Measurements from ENCODE around the gene WDR77.

WDR77 gene

DNA sequence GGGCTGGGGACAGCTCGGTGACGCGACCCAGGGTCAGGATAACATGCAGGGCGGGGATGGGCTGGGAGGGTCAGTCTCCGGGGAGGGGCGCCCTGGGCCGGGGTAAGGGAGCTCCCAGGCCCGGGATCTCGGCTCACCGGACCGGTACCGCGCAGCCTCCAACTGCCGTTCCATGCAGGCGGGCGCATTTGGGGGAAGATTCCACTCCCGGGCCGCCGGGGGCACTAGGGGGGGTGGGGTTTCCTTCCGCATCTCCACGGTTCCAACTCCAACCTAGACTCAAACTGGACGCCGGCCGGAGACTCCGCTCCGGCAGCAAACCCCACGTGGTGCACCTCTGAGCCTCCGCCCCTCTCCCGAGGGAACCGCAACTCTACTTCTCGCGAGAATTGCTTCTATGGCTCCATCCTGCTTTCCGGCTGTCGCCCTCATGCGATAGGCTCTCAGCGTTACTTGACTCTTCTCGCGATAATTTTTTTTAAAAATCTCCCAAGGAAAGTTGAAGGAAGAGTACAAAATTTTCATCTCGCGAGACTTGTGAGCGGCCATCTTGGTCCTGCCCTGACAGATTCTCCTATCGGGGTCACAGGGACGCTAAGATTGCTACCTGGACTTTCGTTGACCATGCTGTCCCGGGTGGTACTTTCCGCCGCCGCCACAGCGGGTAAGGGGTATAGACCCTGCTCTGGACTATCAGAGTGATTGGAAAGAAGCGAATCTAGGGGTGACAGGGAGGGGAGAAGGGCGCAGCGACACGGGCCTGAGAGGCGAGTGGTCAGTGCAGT lies at the start of gene WDR77, which contains the start of gene ATP5PB:
WDR77 (minus strand) TSS at position 339 of the 785 bp plus-strand sequence; CDS start at position 252, 87 bp downstream.
ATP5PB (plus strand) TSS at position 547 of the 785 bp plus-strand sequence; CDS start at position 625, 78 bp downstream.
- peak; percentile 96 to 97 for DNase-seq

- DNase-seq = no peak
These were observed 48.5 kb upstream of the WDR77 start for GRCh38 chr1:111497592-111497991.

GRCh38 chr1:111496398-111496797 lies 47.3 kb upstream of the WDR77 start:
- DNase-seq = no peak

- DNase-seq = no peak
These were observed 42.0 kb upstream of the WDR77 start for GRCh38 chr1:111491070-111491469.

DNA sequence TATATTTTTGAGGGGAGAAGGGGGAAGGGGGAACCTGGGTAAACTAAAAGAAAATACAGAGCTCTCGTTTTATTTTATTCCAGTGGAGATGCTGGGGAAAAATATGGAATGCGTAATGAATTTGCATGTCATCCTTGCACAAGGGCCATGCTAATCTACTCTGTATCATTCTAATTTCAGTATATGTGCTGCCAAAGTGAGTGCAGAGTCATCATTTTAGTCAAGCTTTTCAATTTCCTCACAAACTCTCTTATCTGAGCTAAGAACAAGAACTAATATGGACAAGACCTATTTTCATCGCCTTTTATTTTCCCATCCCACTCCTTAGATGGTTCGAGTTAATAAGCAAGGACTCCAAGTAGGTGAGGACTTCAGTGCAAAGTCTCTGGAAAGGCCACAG lies 41.2 kb upstream of the WDR77 start:
- DNase-seq = no peak

GRCh38 chr1:111489604-111490003 lies 40.5 kb upstream of the WDR77 start:
- no peak for DNase-seq

DNA sequence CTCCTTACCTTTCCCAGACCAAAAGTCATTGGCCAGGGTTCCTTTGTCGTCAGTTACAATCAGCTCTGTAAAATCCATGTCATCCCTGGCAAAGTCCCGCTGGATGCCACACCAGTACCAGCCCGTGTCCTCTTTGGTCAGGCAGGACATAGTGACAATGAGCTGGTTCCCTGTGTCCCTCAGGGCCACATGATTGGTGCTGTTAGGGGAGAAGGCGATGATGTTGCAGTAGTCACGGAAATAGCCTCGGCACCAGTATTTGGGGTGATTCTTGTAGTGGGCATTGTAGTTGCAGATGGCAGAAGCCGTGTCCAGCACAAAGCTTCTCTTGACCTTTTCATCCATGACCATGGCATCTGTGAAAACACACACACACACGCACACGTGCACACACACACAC lies 39.6 kb upstream of the WDR77 start:
- no peak for DNase-seq

DNA sequence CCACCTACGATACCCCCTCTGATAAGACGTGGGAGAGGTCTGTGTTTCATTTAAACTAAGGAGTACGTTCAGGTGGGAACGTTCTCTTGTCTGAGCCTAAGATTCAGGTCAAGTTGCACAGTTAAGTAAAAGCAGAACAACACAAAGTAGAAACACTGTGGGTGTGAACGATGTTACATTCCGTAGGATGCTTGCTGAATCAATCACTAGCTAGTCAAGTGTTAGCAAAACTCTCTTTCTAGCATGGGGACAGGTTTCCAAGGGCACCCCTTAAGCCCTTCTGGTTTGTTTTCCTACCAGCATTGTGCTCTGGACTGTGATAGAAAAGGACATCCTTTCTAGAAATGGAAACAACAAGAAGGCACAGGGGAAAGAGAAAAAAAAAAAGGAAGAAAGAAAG lies 38.1 kb upstream of the WDR77 start:
- DNase-seq = no peak

- DNase-seq = no peak
These were observed 37.4 kb upstream of the WDR77 start for GRCh38 chr1:111486431-111486830.

GRCh38 chr1:111484391-111485026 lies 35.5 kb upstream of the WDR77 start:
- no peak for DNase-seq

- no peak for DNase-seq
These were observed 34.8 kb upstream of the WDR77 start for GRCh38 chr1:111483876-111484275.

DNA sequence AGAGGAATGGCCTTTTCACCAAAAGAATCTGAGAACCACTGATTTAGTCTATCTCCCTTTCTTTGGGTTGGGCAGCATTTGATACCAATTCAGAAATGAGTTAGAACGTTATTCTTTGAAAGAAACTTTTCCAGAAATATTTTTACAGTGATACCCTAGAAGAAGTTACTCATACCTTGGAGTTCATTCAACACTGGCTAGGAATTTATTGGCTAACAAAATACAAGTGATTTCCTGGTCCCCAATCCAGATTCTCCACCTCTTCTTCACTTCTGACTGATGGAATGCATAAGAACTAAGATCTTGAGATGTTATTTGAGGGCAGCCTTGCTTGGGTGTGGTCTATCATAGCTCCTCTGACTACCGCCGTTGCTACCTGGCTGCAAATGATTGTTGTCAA lies 34.1 kb upstream of the WDR77 start:
- DNase-seq = no peak

DNA sequence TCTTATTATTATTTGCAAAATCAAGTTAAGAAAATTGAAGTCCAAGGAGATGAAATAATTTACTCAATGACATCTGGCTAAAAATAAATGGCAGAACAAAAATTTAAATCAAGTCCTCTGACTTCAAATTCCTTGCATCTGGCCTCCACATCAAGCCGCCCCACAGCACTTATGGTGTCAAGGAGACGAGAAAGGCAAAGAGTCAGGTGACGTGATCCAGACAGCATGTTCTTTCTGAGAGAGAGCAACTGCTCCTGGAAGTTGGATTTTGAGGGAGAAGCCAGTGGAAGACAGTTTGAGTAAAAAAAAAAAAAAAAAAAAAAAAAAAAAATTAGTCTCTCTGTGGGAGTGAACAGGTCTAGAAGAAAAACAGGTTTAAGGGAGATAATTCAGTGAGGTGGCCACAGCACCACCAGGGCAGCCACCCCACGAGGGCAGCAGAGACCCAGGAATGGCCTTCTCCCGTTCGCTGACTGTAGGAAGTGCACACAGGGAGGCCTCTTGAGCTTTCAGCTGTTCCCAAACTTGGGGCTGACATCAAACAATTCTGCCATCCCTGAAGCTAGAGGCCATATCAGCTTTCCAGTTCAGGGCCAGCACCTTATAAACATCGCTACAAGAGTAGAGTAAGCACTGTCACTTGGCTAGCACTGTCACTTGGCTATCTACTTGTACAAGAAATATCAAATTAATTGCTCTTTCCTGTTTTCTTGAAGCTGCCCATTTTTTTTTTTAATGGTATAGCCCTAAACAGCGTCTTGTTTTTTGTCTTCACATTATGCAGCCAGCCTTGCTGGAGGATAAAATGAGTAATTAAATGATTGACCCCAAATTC lies 32.5 kb upstream of the WDR77 start:
- DNase-seq = peak in 1 of 2 experiments; percentile 6

GRCh38 chr1:111480674-111481073 lies 31.6 kb upstream of the WDR77 start:
- DNase-seq = no peak

GRCh38 chr1:111476761-111477309 lies 27.8 kb upstream of the WDR77 start:
- no peak for DNase-seq

GRCh38 chr1:111476214-111476613 lies 27.2 kb upstream of the WDR77 start:
- no peak for DNase-seq

- DNase-seq = no peak
These were observed 26.6 kb upstream of the WDR77 start for GRCh38 chr1:111475701-111476100.

- no peak for DNase-seq
These were observed 25.5 kb upstream of the WDR77 start for GRCh38 chr1:111474521-111474920.

DNA sequence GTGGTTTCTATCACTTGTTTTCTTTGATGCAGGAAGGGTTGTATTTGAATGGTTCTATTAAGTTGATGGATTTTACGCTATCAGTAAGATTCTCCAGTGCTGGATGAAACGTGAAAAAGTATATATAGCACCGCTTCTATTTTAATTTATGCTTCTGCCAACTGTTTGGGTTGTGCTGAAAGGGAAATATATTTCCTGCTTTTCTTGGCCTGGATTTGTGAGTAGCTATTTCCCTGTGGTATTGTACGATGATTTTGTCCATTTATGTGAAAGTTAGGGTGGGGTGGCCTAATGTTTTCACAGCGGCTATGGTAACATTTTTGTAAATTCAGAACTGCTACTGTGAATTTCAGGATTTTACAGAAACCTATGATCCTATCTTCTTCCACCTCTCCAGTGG lies 25.1 kb upstream of the WDR77 start:
- no peak for DNase-seq

- no peak for DNase-seq
These were observed 22.5 kb upstream of the WDR77 start for GRCh38 chr1:111471538-111471937.

DNA sequence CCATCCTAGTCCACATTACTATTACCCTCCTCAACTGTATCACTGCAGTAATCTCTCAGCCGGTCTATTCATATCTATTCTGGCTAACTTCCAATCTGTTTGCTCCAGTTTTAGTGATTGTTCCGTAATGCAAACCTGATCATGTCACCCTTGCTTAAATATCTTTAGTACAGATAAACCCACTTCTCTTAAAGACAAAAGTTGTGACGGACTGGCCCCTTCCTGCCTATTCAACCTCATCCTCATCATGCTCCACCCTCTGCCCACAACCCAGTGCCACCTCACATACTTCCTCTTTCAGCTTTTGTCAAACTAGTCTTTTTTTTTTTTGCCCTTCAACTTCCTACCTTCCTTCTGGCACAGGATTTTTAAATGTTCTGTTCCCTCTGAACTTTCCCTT lies 22.0 kb upstream of the WDR77 start:
- no peak for DNase-seq

DNA sequence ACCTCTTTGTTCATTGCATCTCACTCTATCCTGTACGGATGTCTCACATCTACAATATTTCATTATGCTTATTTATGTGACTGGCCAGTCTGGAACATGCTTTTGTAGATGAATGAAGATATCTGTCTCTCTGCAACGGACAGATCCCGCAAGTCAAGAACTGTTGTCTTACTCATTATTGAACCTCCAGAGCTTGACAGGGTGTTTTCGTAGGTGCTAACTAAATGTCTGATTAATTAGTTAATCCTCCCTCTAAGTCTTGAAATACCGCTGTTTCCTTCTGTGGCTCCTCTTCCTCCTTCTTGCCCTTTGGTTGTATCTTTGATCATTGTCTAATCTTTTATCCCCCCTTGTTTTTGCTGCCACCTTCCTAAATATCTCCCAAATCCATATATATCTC lies 21.5 kb upstream of the WDR77 start:
- DNase-seq = no peak

- no peak for DNase-seq
These were observed 20.5 kb upstream of the WDR77 start for GRCh38 chr1:111469539-111469938.

Data from NCI-H2081 (cell line).